Stimulated activated CD8-positive, alpha-beta memory T cell treated with anti-CD3 and anti-CD28 coated beads, Interleukin-4, amount 100 ng/mL, for 48 hours (primary cell): Measurements from ENCODE around the gene C6orf163.

ENCODE experiments used
- DNase-seq: peaks from one replicate; pipeline ENCODE4 v3.0.0-alpha.2; 2020

C6orf163 gene

DNA sequence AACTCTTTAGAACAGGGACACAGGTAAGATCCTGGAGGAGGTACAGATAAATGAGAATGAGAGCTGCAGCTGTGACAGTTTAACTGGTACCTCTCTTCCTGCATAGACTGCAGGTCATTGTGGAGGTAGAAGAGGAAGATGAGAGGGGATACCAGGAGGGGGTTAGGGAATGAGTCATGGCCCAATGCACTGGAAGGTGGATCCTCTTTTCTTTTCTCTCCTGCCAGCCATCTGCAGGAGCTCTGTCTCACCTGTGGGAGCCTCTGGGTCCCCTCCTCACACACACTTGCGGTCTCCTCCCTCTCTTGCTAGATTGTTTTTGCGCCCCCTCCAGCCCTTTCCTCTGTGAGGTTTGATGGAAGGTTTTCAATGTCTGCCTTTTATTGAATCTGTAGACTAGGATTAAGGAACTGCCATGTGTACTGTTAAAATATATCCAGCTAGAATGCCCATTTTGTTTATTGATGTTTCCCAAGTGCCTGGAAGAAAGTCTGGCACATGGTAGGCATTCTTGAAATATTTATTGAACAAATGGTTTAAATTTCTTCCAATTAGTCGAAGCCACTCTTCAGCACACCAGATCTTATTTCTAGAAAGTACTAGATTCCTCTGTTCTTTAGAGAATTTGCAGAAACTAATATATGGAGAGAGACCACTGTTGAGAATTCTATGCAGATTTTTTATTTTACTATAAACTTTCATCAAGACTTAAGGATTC lies 13.0 kb downstream of the C6orf163 start:
- no peak for DNase-seq

- no peak for DNase-seq
Measured at GRCh38 chr6:87364602-87365252, 20.1 kb downstream of the C6orf163 start.

- DNase-seq, result no peak
Measured at GRCh38 chr6:87366072-87366827, 21.6 kb downstream of the C6orf163 start.

- DNase-seq, result no peak
Measured at GRCh38 chr6:87366899-87367298, 22.3 kb downstream of the C6orf163 start.

DNA sequence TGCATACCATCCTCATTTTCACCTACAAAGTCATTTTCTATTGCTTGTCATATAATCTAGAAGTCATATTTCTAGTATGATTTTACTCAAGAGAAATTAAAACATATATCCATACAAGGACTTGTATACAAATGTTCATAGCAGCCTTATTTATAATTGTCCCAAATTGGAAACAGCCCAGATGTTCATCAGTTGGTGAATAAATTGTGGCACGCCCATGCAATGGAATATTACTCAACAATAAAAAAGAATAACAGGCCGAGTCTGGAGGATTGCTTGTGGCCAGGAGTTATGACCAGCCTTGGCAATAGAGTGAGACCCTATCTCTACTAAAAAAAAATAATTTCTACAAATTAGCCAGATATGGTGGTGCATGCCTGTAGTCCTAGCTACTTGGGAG lies 28.8 kb downstream of the C6orf163 start:
- DNase-seq, result no peak

DNA sequence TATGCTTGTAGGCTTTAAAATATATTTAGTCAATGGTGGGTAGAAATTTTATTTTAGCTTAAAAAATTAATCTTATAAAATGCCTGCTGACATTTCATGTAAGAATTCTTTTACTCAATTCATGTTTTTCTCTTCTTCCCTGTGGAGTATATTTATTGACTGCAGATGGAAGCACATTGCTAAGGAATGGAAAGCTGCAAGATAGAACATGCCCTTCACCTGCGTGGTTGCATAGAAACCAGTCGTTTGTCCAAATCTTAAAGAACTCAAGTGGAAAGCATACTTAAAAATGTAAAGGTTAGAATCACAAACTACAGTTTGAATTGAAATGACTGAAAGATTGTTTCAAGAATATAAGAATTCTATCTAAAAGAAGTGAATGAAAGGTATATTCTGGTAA lies 30.7 kb downstream of the C6orf163 start:
- no peak for DNase-seq

DNA sequence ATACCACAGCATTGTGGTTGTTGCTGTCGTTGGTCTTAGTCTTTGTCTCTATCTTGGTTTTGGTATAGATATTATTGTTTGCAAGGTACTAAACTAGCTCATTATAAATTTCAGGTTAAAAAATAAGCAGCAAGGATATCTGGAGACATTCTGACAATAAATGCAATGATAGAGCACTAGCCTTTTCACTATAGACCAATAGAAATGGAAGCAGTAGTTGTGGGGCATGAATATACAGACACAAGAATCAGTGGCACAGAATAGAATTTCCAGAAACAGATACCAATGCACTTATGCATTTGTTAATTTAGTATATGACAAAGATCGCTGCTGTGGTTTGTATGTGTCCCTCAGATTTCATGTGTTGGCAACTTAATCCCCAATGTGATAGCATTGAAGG lies 32.0 kb downstream of the C6orf163 start:
- no peak for DNase-seq

- DNase-seq, result no peak
Measured at GRCh38 chr6:87378947-87379346, 34.3 kb downstream of the C6orf163 start.

- no peak for DNase-seq
Measured at GRCh38 chr6:87382861-87383260, 38.2 kb downstream of the C6orf163 start.

GRCh38 chr6:87384038-87384437 lies 39.4 kb downstream of the C6orf163 start:
- DNase-seq, result no peak

- no peak for DNase-seq
Measured at GRCh38 chr6:87384449-87384848, 39.8 kb downstream of the C6orf163 start.

DNA sequence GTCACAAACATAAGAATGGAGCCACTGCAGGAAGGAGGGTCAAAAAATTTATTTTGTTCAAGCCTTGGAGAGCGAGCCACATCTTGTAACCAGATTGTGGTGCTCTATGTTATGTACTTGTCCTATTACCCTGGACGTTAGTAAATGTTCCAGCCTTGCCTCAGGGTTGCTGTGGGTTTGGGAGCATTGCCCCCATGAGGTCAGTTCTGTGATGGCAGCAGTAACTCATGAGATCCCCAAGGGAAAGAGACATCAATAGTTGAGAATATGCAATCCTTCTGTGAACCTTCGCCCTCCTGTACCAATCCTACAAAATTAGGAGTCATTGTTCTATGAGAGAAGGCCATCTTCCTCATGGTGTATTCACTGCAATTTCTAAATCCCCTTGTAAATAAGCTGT lies 46.7 kb downstream of the C6orf163 start:
- no peak for DNase-seq

GRCh38 chr6:87393026-87393622 lies 48.5 kb downstream of the C6orf163 start:
- peak; percentile 37 for DNase-seq

- DNase-seq, result no peak
Measured at GRCh38 chr6:87395431-87395830, 50.8 kb downstream of the C6orf163 start.

- no peak for DNase-seq
Measured at GRCh38 chr6:87396595-87397392, 52.2 kb downstream of the C6orf163 start.

DNA sequence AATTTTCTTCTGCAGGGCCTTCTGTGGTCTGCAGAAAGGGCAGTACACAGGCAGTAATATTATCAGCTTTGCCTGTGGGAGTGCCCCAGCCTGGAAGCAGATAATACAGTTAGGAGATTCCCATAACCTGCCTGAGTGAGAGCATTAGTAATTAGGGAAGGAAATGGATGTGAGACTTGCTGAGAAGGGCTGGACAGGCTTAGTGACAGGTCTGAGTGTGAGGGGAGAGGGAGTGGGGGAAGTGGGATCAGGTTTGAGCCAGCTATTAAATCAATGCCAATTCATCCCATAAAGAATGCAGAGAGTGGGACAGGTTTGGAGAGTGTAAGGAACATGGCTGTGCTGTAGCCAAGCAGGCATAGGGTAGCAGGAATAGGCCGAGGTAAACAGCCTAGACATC lies 53.0 kb downstream of the C6orf163 start:
- no peak for DNase-seq

- no peak for DNase-seq
Measured at GRCh38 chr6:87401832-87402231, 57.2 kb downstream of the C6orf163 start.

- no peak for DNase-seq
Measured at GRCh38 chr6:87407561-87407900, 62.9 kb downstream of the C6orf163 start.

- peak; percentile 81 for DNase-seq
Measured at GRCh38 chr6:87407901-87408720, 63.5 kb downstream of the C6orf163 start, which contains the start of gene CFAP206. TSS of gene CFAP206 (plus strand) at chr6:87407972. CDS start at chr6:87409840, 1,868 bp downstream.

DNA sequence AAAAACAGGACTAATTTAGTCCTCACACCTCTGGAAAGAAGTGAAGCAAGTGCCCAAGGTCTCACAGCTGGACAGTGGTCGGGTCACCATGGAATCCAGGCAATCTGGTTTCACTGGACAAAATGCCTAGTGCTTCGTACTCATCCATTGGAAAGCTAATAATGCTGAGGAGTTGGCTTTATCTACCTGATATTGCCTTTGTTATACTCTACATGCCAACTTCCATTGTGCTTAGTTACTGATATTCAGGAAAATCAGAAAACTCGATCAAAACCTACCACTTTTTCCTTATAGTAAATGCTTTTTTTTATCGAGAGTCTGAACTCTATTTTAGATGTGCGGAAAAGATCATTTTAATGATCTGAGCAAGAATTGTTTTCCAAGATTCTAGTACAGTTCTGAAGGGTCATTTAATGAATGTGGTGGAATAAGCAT lies 64.1 kb downstream of the C6orf163 start:
- DNase-seq, result no peak
